ENCODE measurements around the gene SMS. TPM values are rescaled to one million over a fixed set of nuclear protein-coding genes. Genes with fewer than 3 reads are reported as not detected.
A peak's percentile ranks its signal among the peaks of the same experiment; 100 is the strongest.

SMS gene
- total RNA-seq, 2 donors from 2014 or later, result 15.6 to 19.6 TPM

DNA sequence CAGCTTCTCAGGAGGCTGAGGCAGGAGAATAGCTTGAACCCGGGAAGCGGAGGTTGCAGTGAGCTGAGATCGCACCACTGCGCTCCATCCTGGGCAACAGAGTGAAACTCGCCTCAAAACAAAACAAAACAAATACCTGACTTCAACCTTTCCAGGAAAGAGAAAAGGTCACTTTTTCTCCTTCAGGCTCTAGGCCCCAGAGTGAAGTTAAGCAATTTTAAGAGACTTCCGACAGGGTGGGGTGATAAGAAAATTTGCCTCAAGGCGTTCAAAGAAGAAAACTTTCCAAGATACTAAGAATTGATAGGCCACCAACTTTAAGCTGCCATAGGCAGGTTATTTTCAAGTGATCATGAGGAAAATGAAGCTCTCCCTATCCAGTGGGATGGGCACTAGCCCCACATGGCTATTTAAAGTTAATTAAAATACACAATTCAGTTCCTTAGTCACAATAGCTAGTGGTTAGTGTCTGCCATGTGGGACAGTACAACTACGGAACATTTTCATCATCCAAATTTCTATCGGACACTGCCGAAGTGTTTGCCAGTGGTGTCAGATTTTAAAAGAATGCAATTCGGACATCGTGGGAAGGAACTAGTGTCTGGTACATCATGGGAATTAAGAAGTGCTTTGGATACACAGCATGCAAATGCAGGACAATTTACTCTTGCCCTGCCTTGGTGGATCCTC is 33.0 kb downstream of the SMS start:
- peak overlapping the region; percentile 82 for H3K4me3 Mint-ChIP-seq
- H3K36me3 Mint-ChIP-seq (ENCODE audit: low read depth), result no peaks in the 10 kb centered on the region
- H3K27me3 Mint-ChIP-seq, result no peaks in the 10 kb centered on the region
- DNase-seq, result no peak
- ATAC-seq, result no peak
- peaks cover 11% of the 10 kb centered on the region for H3K4me1 Mint-ChIP-seq
- H3K9me3 ChIP-seq (ENCODE audit: control insufficient read depth, low read length, poor library complexity, severe bottlenecking), result no peaks in the 10 kb centered on the region
- H3K27ac Mint-ChIP-seq, result peak overlapping the region; percentile 93

DNA sequence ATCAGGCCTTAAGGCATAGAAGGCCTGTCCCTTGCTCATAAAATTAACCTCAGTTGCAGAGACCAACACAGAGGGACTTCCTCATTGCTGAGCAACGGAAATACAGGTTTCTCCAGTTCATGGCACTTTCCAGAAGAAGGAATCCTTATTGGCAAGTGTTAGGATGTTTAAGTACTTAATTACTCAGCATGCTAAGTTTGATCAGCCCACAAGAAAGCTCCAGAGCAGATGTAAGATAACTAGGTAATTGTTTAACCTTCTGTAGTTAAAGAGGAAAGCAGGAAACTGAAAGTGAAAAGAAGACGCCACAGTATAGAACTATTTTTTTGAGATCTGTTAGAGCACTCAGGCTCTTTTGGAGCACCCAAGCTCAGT is 33.5 kb downstream of the SMS start:
- Mint-ChIP-seq H3K36me3 (ENCODE audit: low read depth) (no peaks in the 10 kb centered on the region), H3K4me3 (peak overlapping the region; percentile 82), H3K27ac (peak overlapping the region; percentile 93), H3K27me3 (no peaks in the 10 kb centered on the region), H3K4me1 (peaks cover 11% of the 10 kb centered on the region)
- peak; percentile 57 for ATAC-seq
- no peak for DNase-seq
- no peaks in the 10 kb centered on the region for H3K9me3 ChIP-seq (ENCODE audit: control insufficient read depth, low read length, poor library complexity, severe bottlenecking)

DNA sequence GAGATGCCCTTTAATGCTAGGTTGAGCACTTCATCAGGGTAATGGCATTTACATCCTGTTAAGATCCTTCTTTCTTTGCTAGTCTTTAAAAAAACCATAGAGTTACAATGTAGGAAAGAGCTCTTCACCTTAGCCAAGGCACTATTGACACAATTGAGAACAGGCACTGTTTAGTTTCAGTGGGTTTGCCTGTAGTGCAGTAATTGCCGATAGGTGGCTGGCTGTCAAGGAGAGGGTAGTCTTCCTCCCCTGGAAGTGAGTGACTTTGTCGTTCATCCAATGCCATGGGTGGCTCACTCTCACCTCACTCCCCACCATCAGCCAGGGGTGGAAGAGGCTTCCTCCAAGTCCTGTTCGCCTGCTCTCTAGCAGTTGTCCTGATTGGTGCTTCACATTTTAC is 34.7 kb downstream of the SMS start:
- DNase-seq (no peak), ATAC-seq (no peak)
- no peaks in the 10 kb centered on the region for H3K9me3 ChIP-seq (ENCODE audit: control insufficient read depth, low read length, poor library complexity, severe bottlenecking)
- Mint-ChIP-seq H3K27ac (no peak overlapping the region), H3K27me3 (no peaks in the 10 kb centered on the region), H3K4me3 (no peak overlapping the region), H3K36me3 (ENCODE audit: low read depth) (no peaks in the 10 kb centered on the region), H3K4me1 (peaks cover 9% of the 10 kb centered on the region)

DNA sequence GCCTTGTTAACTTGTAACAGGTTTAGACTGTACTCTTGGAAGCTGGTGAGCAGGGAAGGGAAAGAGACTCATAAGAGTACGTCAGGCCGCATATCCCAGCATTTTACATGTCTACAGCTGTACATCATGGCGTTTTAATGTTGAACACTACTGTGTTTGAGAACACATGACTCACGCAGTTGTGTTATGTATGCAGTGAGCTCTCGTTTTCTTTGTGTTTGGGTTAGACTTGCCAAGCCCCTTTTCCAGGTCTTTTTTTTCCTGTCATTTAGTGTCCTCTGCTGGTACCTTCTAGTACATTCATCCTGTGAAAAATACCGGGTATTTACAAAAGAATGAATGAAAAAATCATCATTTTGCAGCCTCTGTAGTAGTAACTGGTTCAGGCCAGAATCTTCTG is 35.3 kb downstream of the SMS start:
- H3K9me3 ChIP-seq (ENCODE audit: control insufficient read depth, low read length, poor library complexity, severe bottlenecking), result no peaks in the 10 kb centered on the region
- ATAC-seq (no peak), DNase-seq (no peak)
- H3K4me1 Mint-ChIP-seq, result peaks cover 9% of the 10 kb centered on the region
- no peaks in the 10 kb centered on the region for H3K27me3 Mint-ChIP-seq
- no peak overlapping the region for H3K4me3 Mint-ChIP-seq
- no peak overlapping the region for H3K27ac Mint-ChIP-seq
- no peaks in the 10 kb centered on the region for H3K36me3 Mint-ChIP-seq (ENCODE audit: low read depth)

DNA sequence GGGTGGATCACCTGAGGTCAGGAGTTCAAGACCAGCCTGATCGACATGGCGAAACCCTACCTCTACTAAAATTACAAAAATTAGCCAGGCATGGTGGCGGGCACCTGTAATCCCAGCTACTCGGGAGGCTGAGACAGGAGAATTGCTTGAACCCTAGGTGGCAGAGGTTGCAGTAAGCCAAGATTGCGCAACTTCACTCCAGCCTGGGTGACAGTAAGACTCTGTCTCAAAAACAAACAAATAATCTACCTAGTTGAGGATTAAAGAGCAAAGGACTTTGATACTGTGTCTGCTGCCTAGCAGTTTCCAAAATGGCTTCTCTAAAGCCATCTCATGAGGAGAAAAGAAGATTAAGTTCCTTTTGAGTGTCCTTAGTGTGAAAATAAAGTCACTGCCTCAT is 37.8 kb downstream of the SMS start:
- no peaks in the 10 kb centered on the region for H3K9me3 ChIP-seq (ENCODE audit: control insufficient read depth, low read length, poor library complexity, severe bottlenecking)
- Mint-ChIP-seq H3K36me3 (ENCODE audit: low read depth) (no peaks in the 10 kb centered on the region), H3K4me1 (peaks cover 9% of the 10 kb centered on the region)

DNA sequence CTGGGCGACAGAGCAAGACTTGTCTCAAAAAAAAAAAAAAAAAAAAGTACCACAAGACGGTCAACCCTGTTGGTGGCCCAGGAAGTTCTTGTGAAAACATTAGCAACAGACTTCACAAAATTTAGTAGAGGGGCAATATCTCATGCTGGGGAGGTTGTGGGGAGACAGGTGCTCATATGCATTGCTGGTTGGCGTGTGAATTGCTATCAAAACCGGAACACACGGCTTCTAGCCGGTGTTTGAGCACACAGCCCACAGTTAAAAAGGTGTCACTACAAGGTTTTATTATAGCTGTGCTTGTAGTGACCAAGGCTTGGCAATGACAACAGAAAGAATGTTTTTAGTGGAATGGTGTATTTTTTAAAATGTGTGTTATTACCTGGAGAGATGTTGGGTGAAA is 41.8 kb downstream of the SMS start:
- H3K27me3 Mint-ChIP-seq, result no peaks in the 10 kb centered on the region
- DNase-seq (no peak), ATAC-seq (no peak)
- H3K4me1 Mint-ChIP-seq, result no peaks in the 10 kb centered on the region
- H3K9me3 ChIP-seq (ENCODE audit: control insufficient read depth, low read length, poor library complexity, severe bottlenecking), result no peaks in the 10 kb centered on the region
- no peaks in the 10 kb centered on the region for H3K36me3 Mint-ChIP-seq (ENCODE audit: low read depth)
- H3K27ac Mint-ChIP-seq, result no peak overlapping the region
- no peak overlapping the region for H3K4me3 Mint-ChIP-seq

More for the DNA sequence above, 37.8 kb downstream of the SMS start:
- no peak for DNase-seq
- ATAC-seq, result no peak
- no peak overlapping the region for H3K27ac Mint-ChIP-seq
- H3K4me3 Mint-ChIP-seq, result no peak overlapping the region
- no peaks in the 10 kb centered on the region for H3K27me3 Mint-ChIP-seq

DNA sequence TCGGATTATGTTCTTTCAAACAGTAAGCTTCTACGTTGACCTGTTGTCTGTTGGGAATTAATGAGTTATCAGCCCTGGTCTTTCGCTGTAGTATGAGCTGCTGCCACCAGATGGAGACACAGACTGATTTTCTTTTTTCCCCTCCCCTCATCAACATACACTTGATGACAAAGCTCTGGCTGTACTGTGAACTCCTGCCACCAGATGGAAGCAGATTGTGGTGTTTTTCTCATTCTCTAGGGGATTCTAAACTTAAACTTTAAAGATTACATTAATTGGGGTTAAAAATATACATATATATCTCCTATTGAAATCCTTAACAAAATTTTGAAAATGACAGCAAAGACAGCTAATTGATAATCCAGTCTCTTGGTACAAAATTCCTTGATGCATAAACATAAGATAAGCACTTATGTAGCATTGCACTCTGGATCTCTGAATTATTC is 44.8 kb downstream of the SMS start:
- H3K36me3 Mint-ChIP-seq (ENCODE audit: low read depth), result no peaks in the 10 kb centered on the region
- DNase-seq (peak; percentile 13 to 47 (median 26)), ATAC-seq (peak; percentile 100)
- H3K4me3 Mint-ChIP-seq, result no peak overlapping the region
- no peaks in the 10 kb centered on the region for H3K9me3 ChIP-seq (ENCODE audit: control insufficient read depth, low read length, poor library complexity, severe bottlenecking)
- peak overlapping the region; percentile 66 for H3K27ac Mint-ChIP-seq
- H3K27me3 Mint-ChIP-seq, result no peaks in the 10 kb centered on the region
- H3K4me1 Mint-ChIP-seq, result no peaks in the 10 kb centered on the region

DNA sequence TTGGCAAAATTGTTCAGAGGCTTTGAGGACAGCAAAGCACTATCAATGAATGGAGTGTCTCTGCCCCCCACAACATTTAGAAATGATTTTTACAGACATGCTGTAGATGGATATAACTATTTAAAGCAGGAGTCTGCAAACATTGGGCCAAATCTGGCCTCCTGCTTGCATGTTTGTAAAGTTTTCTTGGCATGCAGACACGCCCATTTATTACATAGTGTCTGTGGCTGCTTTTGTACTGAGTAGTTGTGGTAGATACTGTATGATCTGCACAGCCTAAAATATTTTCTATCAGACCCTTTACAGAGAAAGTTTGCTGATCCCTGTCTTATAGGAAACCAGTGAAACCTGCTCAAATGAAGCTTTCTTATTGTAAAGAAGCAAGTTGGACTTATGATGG is 46.1 kb downstream of the SMS start:
- no peak for ATAC-seq
- no peak overlapping the region for H3K27ac Mint-ChIP-seq

DNA sequence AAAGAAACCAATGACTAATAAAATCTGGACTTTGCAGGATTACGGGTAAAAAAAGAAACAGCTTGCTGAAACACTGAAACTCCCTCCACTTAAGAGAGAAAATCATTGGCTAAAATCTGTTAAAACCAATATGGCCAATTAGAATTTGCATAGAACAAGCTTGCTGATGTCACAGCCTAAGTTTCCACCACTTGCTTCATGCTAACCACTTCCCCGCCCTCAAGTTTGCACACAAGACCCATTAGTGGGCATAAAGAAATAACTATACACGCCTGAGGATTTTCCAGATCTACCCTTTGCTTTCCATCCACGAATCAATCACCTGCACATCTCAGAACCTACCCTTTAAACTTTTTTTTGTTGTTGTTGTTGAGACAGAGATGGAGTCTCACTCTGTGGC is 48.9 kb downstream of the SMS start:
- Mint-ChIP-seq H3K4me1 (no peaks in the 10 kb centered on the region), H3K27ac (no peak overlapping the region), H3K27me3 (no peaks in the 10 kb centered on the region), H3K4me3 (no peak overlapping the region), H3K36me3 (ENCODE audit: low read depth) (peaks cover 4% of the 10 kb centered on the region)
- no peak for ATAC-seq
- no peak for DNase-seq
- H3K9me3 ChIP-seq (ENCODE audit: control insufficient read depth, low read length, poor library complexity, severe bottlenecking), result no peaks in the 10 kb centered on the region

More for the DNA sequence above, 46.1 kb downstream of the SMS start:
- Mint-ChIP-seq H3K4me3 (no peak overlapping the region), H3K27me3 (no peaks in the 10 kb centered on the region), H3K4me1 (no peaks in the 10 kb centered on the region), H3K36me3 (ENCODE audit: low read depth) (no peaks in the 10 kb centered on the region)
- no peaks in the 10 kb centered on the region for H3K9me3 ChIP-seq (ENCODE audit: control insufficient read depth, low read length, poor library complexity, severe bottlenecking)
- DNase-seq, result no peak

DNA sequence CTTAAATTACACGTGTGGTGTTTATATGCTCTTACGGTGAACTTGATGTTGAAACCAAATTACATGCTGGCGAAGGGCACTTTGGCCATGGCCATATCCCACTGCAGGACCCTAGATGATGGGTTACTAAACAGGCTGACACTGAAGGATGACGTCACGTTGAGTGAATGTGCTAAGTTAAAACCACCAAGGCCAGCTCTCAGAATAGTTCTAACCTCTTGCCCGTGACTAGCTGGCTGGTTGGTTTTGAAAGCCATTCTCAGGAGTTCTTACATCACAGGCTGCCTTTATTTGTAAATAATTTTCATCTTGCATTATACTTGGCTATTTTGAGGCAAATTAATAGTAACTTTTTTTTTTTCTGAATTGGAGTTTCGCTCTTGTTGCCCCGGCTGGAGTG is 50.3 kb downstream of the SMS start:
- no peak for ATAC-seq

DNA sequence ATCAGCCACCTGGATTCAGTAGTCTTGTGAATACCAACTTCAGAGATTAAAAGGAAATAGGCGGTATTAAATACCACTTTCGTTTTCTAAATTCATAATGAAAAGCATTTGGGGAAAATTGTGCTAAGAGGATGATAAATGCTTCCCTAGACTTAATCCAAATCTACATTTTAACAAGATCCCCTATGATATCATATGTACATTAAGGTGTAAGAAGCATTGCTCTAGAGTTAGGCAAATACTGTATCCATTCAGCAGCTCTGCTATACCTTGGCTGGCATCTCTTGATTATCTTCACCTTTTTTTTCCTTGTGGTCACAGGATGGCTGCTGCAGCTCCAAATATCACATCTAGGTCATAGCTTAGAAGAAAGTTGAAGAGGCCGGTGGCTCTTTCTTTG is 51.0 kb downstream of the SMS start:
- H3K9me3 ChIP-seq (ENCODE audit: control insufficient read depth, low read length, poor library complexity, severe bottlenecking), result no peaks in the 10 kb centered on the region
- H3K36me3 Mint-ChIP-seq (ENCODE audit: low read depth), result peaks cover 4% of the 10 kb centered on the region
- DNase-seq, result no peak
- ATAC-seq, result no peak
- H3K27me3 Mint-ChIP-seq, result no peaks in the 10 kb centered on the region
- no peak overlapping the region for H3K4me3 Mint-ChIP-seq
- no peak overlapping the region for H3K27ac Mint-ChIP-seq
- H3K4me1 Mint-ChIP-seq, result no peaks in the 10 kb centered on the region

More for the DNA sequence above, 50.3 kb downstream of the SMS start:
- Mint-ChIP-seq H3K36me3 (ENCODE audit: low read depth) (peaks cover 4% of the 10 kb centered on the region), H3K27ac (no peak overlapping the region), H3K27me3 (no peaks in the 10 kb centered on the region), H3K4me3 (no peak overlapping the region), H3K4me1 (no peaks in the 10 kb centered on the region)
- H3K9me3 ChIP-seq (ENCODE audit: control insufficient read depth, low read length, poor library complexity, severe bottlenecking), result no peaks in the 10 kb centered on the region
- DNase-seq, result no peak

DNA sequence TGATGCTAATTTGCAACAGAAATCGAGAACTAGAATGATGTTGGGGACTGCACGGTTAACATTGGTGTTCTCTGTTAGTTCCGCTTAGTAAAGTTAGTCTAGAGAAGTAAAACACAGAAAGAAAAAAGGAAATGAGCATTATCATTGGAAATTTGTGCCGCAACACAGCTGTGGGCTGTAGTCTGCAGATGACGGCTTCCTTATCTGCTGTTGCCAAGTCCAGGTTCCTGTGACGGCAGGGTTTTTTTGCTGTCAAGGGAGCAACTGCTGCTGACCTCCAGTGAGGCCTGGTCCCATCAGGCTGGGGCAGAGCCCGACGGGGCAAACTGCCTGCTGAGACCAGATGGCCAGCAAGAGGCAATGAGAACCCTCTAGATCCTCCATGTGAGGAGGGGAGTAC is 52.8 kb downstream of the SMS start:
- ATAC-seq (peak; percentile 35), DNase-seq (no peak)
- H3K9me3 ChIP-seq (ENCODE audit: control insufficient read depth, low read length, poor library complexity, severe bottlenecking), result no peaks in the 10 kb centered on the region
- Mint-ChIP-seq H3K4me3 (no peak overlapping the region), H3K36me3 (ENCODE audit: low read depth) (peaks cover 4% of the 10 kb centered on the region), H3K27ac (no peak overlapping the region), H3K27me3 (no peaks in the 10 kb centered on the region), H3K4me1 (no peaks in the 10 kb centered on the region)

DNA sequence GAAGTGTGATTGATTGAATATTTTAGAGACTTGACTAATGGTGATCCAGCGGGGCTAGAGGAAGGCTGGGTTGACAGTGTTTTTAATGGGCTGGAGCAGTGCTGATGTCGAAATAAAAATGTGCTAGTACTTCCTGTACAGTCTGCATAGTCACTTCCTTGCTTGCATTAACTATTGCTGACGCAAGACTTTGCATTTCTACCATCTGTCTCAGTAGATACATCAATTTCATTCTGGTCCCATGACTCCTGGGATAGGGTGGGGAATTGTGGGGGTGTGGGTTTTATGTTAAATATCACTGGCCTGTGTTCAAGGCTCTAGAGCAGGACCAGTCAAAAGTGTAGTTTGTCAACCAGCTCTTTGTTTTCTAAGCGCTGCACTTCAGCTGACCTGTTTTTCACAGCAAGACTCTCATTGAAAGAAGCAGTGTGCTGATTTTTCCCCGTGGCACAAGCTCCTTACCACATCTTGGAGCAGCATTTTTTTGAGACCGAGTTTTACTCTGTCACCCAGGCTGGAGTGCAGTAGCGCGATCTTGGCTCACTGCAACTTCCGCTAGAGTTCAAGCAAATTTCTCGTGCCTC is 56.5 kb downstream of the SMS start:
- ATAC-seq (no peak), DNase-seq (no peak)
- Mint-ChIP-seq H3K27me3 (no peaks in the 10 kb centered on the region), H3K27ac (no peak overlapping the region), H3K36me3 (ENCODE audit: low read depth) (peaks cover 4% of the 10 kb centered on the region), H3K4me1 (no peaks in the 10 kb centered on the region), H3K4me3 (no peak overlapping the region)
- no peaks in the 10 kb centered on the region for H3K9me3 ChIP-seq (ENCODE audit: control insufficient read depth, low read length, poor library complexity, severe bottlenecking)

DNA sequence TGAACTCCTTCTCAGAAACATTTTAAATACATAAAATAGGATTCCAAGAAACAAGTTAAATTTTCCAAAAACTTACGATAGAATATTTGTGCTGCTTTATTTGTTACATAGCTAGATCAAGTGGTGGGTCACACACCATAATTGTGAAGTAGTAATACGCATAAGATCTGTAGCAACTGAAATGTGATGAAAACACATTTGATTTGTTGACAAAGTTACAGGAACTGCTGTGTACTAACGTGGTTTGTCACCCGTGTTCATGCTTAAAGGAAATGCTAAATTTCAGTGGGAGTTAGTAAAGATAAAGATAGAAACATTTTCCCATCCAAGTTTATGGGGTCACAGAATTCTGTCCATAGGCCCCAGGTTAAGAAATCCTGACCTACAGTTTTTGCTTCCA is 57.5 kb downstream of the SMS start:
- DNase-seq (no peak), ATAC-seq (no peak)
- no peaks in the 10 kb centered on the region for H3K9me3 ChIP-seq (ENCODE audit: control insufficient read depth, low read length, poor library complexity, severe bottlenecking)
- Mint-ChIP-seq H3K27ac (no peak overlapping the region), H3K4me3 (no peak overlapping the region), H3K36me3 (ENCODE audit: low read depth) (peaks cover 4% of the 10 kb centered on the region), H3K27me3 (no peaks in the 10 kb centered on the region), H3K4me1 (no peaks in the 10 kb centered on the region)
